Measurements from ENCODE around the gene TMF1.

Gene TMF1

DNA sequence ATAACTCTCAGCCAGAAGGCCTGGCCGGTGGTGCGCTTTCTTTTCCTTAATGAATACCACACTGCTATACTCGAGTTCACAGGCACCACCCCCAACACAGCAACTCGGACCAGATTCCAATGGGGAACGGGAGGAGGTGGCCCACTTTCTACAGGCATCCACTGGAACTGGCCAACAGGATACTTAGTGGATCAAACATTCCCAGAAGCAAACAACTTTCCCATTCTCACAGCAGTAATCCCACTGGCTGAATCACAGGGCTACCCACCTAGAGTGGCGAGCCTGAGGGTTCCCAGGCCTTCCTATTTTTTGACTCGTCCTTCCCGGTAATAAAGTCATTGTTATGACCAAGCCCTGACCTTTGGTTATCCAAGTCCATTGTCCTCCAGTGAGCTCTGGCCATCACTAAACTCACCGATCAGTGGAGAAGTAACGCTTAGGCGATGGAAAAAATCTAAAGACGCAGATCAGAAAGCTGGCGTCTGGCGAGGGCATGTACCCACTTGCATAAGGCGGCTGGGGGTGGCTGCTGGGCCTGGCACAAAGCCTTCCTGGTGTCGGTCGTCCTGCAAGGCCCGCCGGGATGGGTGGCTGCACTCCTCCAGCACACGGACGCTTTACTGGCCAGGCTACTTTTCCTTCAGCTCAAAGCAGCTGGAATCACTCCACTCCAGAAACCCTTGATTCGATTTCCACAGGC, 39.9 kb downstream of the TMF1 start:
- no peak for DNase-seq

DNA sequence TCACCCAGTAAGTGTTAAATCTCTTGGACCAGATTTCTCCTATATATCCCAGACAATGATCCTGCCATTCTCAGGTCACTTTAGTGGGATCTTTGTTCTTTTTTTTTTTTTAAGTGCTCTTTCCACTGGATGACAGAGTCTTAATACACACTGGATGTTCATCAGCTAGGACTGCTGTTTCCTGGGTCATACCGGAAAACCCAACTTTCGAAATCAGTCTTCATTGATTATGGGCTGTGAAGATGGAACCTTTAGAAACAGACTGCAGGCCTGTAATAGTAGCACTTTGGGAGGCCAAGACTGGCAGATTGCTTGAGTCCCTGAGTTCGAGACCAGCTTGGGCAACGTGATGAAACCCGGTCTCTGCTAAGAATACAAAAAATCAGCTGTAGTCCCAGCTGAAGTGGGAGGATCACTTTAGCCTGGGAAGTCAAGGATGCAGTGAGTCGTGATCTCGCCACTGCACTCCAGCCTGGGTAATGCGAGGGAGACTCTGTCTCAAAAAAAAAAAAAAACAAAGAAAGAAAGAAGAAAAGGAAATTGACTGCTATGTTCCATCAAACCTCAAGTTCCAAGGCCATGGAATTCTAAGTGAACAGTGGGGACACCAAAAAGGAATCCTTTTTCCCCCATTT, 40.9 kb downstream of the TMF1 start:
- no peak for DNase-seq

DNA sequence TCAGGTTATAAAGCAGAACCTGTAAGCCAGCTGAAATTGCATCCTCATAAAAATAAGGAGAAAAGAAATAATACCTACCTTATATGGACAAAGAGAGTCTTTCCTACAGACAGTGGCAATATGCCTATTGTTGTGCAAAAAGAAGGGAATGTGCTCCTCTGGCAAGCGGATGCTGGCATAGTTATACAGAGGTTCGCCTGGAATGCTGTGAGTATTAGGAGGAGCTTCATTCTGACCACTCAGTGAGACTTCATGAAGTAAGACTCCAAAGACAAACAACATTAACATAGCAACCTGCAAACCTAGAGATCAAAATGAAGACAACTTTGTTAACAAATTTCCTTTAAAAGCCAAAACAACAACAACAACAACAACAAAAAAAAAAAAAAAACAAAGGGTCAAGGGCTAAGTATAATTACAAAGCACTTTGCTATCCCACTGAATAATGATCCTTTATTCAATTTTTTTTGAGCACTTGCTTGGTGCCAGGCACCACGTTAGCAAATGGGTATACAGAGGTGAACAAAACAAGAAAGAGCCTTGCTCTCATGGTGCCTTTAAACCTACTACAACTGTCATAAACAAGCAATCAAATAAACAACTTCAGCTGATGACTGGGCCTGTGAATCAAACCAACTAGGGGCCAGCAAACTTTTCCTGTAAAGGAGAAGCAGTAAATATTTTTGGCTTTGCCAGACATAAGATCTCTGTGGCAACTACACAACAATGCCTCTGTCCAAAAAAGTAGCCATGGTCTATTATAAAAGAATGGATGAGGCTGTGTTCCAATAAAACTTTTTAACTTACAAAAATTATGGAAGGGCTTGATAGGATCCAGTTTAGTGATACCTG, 42.3 kb downstream of the TMF1 start:
- DNase-seq: no peak

DNA sequence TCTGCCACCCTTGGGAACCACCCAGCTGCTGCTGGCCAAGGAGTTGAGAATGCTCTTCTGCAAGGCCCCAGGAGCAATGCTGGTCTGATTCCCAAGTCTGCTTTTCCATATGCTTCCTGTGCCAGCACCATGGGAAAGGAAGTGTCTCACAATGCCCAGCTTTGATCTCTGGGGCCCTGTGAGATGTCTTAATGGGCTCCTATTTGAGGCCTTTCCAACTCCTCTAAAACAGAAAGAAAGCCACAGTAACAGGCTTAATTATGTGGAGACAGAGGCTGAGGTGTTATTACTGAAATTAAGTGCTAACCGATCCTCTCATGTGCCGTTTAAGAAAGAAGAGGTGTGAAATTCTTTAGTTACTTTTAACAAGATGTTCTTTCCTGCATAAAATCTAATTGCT, 43.2 kb downstream of the TMF1 start:
- DNase-seq: no peak

DNA sequence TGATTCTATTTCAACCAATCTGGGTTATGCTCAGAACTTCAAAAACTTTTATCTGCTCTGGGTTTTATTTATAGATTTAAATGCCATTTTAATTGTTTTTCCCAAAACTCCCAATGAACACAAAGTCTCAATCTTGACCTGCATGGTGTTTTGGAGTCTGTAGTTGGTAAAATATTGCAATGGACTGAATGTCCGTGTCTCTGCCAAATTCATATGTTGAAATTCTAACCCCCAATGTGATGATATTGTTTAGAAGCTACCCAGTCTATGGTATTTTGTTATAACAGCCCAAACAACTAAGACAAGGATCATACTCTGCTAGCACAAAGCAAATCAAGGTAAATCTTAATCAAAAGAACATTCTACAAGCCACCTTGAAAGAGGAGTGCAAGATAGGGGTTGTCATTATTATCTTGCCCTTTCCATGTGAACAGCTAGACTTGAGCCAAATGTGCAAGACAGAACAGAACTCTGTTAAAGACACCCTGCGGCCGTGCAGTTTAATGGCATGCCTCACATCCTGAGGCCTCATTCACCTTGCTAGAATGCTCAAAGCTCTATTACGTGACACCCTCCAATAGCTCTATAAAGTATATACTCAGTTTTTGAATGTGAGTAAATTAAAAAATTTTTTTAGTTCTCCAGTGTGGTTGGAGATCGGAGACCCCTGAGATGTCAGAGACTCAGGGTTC, 46.2 kb downstream of the TMF1 start:
- no peak for DNase-seq

DNA sequence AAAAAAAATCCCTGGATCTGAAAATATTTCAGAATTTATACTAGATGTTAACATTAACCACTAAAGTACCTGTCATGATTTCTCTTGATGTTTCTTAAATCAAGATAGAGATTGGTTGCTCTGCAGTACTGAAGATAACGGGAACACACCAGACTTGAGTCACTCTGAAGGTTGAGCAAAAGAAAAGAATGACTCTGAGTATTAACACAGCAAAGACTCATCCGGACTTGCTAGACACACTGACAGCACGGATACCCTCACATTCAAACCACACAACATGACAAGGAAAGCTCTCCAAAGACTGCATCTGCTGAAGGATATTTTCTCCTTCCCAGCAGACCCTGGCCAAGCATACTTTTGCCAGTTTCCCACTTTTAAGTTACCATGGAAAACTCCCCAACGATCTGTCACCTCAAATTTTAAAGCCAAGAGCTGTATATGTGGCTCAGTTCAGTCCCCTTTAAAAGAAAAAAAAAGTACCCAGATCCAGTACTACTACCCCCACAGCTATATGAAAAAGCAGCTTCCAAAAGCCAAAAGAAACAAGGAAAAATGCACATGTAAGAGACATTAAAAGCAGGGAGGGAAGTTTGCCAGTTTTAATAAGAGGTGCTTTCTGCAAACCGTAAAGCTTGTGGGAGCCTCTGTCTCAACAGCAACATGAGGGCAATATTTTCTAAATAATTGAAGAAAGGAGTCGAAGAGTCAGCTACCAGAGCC, 46.9 kb downstream of the TMF1 start:
- DNase-seq: no peak

DNA sequence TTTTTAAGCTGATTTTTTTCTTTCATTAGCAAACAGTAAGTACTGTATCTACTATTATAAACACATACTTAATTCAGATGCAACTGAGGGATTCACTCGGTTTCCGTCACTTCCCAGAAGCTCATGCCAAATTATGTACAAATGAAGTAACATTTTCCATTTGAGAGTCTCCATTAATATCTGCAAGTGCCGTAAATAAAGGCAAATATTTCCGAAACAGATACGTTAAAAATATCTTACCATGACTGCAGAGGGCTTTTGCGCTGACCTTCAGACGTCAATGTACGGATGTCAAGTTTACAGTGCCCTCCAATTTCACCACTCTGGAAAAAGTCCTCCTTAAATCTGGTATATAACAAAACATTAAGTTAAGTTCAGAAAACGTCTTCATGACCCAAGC, 48.0 kb downstream of the TMF1 start:
- DNase-seq: no peak

DNA sequence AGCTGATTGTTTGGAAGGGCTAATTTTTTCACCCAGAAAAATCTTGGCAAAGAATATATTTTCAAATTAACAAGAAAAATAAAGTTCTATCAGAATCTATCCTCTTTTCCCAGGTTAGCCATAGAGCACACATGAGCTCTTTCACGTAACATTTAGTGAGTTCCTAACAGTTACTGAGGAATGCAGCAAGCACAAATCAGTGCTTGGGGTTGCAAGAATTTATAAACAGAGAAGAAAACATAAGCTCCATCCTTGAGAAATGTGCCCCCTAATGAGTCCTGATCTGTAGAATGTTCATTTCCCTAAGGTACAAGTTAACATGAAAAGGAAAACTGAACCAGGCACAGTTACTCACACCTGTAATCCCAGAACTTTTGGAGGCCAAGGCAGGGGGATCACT, 52.5 kb downstream of the TMF1 start:
- no peak for DNase-seq

DNA sequence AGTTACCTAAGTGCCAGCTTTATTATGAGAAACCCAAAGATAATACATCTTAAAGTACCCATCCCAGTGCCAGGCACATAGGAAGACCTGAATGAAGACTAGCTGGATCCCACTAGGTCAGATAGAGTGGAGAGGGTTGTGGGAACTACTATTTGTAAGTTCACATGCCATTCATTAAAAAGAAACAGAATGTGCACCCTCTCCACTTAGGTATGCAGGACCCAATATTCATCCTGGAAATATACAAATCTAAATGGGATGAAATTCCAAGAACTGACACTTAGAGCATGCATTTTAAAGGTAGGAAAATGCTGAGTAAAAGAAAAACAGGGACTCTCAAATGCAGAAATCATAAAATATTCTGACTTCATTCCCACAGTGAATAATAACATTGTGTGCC, 53.0 kb downstream of the TMF1 start:
- DNase-seq: no peak

DNA sequence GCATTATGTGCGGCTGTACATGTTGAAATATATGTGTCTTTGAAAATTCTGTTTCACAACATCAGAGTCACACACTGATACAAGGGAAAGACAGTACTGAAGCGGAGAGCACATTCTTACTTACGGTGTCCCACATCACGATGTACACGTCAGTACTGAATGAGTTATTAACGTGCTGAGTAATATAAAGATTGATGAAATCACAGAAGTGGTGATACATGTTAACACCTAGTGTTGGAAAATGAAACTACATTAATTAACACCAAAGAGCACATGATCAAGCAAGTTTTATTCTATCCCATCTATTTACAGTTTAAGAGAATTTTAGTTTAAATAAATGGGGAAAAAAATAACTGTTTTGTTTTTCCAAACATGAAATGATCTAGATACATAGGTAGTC, 54.2 kb downstream of the TMF1 start:
- no peak for DNase-seq

DNA sequence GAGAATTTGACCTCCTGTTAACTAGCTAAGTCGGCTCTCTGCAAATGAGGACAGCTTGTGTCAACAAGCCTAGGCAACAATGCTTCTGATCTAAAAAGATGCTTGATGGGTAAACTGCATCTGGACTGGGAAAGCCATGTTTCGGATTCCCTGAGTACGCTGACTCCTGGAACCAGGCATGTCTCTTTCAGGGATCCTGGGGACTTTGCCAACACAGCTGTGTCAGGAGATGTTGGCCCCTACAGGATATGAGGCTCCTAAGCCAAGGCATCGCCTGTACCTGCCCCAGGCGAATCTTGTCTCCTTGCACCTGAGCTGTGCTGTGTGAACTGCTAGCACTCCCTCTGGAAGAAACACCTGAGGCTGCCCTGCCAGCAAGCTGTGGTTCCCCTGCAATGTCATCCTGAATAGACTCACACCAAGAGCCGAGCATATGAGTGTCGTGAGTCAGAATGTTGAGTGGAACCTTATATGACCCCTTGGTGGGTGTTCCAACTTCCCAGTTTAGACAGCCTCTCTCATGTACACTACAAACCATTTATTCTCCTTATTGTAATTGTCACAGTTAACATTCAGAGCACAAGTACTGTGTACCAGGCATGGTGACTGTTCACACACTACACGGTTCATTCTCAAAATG, 55.7 kb downstream of the TMF1 start:
- no peak for DNase-seq

DNA sequence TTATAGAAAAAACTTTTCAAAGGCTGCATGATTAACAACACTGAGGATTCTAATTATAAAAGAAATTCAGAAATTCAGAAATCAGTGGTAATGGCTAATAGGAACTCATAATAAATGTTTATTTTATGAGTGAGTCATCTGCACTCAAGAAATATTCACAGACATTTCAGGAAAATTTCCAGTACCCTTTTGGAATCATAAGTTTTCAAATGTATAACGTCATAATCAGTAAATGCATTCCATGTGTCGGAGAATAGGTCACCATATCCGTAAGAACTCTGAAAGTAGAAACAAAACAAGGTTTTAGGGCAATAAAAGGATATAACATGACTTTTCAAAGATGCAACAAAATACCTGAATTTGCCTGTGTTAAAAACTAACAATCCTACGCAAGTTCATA, 63.4 kb downstream of the TMF1 start:
- no peak for DNase-seq

DNA sequence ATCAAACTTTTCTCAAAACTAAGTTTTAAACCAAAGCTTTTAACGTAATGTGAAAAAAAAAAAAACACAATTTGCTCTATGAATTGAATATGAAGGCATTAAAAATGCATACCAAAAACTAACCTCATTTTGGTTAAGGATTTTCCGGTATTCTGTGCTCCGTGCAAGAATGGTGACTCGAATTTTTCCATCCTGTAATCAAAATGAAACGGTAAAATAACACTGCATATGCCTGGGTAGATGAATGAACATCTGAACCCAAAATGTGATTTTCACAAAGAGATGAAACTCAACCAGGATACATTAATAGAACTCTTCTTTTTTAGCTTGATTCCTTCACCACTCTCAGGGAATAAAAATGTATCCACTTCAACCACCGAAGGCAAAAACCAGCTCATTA, 64.8 kb downstream of the TMF1 start:
- no peak for DNase-seq

DNA sequence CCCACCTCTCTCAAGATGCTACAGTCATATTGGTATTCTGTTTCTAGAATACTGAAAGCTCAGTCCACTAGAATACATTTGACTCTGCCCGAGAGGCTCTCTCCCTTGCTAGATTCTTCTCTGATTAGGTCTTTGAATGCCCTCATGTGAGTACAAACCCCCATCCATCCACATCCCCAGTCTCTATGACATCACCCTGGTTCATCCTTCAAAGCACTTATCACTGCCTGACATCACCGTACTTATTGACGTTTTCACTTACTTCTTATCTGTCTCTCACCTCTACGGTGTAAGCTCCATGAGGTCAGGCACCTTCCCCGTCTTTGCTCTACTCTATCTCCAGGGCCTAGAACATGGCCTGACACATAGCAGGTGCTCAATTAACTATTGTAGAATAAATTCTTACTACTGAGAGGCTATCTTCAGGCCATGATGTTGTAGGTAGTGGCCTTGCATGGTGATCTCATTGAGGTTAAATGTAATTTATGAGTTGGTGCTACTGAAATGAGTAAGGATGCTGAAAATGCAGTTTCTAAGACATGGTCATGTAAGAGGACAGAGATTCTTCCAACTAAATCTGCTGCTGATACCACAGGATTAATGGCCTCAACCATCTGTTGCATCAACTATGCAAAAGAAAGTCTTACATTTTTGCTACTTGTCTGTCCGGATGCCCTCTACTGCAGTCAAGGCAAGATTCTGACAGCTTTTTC, 65.5 kb downstream of the TMF1 start:
- no peak for DNase-seq

DNA sequence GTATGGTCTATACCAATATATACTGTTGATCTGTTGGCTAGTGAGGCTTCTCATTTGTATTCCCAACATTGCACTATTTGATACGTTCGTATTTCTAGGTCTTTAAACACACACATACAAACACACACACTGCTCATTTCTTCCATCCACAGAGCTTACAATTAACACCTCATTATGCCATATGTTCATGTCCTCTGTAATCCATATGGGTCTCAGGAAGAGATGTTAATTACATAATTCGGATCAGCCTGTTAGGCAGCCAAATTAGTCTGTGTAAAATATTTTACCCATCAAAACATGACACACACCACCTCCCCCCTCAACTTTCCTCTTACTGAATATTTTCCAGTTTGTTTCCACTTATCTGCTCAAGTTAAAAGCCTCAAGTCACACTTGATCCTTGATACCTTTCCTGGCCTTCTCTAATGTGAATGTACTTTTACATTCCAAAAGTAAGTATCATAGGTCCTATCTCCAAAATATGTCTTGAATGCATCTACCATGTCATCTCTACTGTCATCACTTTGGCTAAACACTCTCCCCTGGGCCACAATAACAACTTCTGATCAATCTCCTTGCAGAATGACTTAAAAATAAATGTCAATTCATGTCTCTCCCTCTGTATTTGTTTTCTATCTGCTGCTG, 66.9 kb downstream of the TMF1 start:
- no peak for DNase-seq

DNA sequence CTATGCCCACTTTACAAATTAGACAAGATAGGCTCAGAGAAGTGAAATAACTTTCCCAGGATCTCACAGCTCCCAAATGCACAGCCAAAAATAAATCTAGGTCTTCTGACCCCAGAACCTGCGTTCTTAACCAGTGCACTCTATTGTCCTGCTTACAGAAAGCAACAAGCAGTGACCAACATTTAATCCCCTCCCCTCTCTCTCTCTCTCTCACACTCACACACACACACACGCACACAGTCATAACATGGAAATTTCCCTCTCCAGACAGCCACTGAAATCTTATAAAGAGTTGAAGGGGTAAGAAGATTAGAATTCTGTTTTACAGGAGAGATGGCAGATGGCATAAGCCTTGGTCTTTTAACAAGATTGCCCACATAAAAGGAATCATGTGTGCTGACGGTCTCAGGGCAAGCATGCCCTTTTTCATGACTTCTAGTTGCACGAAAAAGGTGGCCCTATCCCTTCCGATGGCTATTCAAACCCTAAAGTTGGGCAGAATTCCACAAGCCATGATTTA, 68.1 kb downstream of the TMF1 start:
- DNase-seq: no peak

DNA sequence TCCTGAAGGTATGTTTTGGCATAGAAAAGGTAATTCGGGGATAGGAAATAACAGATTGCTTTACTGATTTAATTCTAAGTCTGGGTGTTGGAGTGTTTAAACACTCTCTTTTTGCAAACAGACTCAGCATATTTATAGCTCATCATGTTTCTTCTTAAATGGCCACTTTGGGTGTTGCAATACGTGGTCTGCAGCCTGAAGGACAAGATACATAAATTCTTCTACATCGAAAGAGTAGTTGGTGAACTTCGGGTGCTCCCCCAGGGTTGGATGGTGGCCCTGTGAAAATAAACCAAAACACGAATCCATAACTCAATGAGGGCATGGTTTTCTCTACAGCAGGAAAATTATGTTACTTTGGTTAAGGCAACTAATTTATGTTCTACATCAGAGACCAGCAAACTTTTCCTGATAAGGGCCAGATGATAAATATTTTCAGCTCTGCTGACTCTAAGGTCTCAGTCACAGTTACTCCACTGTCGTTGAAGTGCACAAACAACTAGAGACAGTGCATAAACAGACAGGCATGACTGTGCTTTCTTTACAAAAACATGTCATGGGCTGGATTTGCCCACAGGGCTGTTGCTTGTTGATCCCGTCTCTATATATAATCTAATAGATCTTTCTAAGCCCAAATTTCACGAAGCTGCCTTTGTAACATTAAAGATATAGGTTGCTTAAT, 74.5 kb downstream of the TMF1 start:
- no peak for DNase-seq

DNA sequence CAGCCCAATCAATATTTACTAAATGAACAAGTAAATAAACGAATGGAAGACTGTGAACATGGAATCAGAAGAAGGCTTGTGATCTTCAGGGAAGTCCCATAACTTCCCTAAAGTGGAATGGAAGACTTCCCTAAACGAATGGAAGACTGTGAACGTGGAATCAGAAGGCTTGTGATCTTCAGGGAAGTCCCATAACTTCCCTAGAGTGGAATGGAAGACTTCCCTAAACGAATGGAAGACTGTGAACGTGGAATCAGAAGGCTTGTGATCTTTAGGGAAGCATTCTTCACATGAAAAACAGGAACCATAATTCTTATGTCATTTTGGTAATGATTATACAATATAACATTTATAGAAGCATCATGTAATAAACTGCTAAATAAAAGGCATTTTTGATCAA, 77.4 kb downstream of the TMF1 start:
- DNase-seq: no peak

DNA sequence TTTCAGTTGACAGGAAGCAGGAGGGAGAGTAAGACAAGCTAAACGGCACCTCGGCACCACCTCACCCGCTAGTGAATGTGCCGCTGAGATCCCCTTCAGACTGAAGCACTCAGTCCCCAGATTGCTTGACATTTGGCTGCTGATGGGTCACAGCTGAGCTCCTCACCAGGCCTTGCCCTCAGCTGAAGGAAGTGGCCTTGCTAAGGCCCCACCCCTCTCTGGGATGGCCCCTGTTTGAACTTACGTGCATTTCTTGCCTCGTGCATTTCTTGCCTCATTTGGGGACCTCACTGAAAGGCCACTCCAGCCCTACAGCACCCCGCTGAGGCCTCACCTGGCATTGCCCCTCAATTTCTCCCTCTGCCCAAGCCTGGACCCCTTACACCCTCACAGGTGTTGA, 78.5 kb downstream of the TMF1 start:
- DNase-seq: no peak

DNA sequence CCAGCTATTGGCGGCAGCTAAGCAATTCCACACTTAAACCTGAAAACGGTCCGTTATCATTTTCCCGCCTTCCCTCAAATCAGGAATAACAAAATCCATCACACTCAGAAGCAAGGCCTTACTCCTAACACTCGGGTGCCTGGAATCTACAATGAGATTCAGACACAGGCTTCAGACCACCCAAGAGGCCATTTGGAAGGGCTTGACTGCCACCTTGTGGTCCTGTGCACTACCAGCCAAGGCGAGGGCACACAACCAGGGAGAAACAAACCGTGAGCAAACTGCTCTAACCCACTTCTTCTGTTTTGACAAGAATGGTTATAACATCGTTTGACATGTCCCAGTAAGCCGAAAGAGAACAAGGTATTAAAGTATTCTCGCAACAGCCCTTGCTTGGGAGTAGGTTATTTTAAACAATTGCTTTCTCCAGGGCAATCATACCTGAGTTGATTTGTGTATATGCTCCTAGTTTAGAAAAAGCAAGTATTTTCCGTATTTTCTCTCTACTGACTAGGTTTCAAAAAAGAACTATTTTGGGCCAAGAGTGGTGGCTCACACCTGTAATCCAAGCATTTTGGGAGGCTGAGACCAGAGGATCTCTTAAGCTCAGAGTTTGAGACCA, 79.7 kb downstream of the TMF1 start:
- peak; percentile 24 for DNase-seq

Measured in NCI-H1105 treated with DMSO at 0.1 percent for 48 hours (cell line).